Hepatocyte (in vitro differentiated cells): ENCODE data around the gene CENPA. TPM values are rescaled to one million over a fixed set of nuclear protein-coding genes. Genes with fewer than 3 reads are reported as not detected.

Experiments used
- DNase-seq: peaks from one replicate; pipeline ENCODE4 v3.0.0-alpha.2; 2016; ENCODE audit warnings: low spot score
- H2AFZ ChIP-seq: fragments of 200-600 bp; sonication (generic); 2 replicates; pipeline ENCODE4 v1.6.0; 2016; ENCODE audit warnings: antibody characterized with exemption, mild to moderate bottlenecking
- H3K27ac ChIP-seq: fragments of 200-600 bp; sonication (generic); 2 replicates; pipeline ENCODE4 v1.5.1; 2016; ENCODE audit warnings: mild to moderate bottlenecking
- H3K27me3 ChIP-seq: fragments of 200-600 bp; sonication (generic); 2 replicates; pipeline ENCODE4 v1.6.1; 2016
- H3K36me3 ChIP-seq: fragments of 200-600 bp; sonication (generic); replicated peaks from 2 replicates; pipeline ENCODE4 v1.5.1; 2016; ENCODE audit warnings: low read depth; ENCODE audit not compliant: insufficient read depth
- H3K4me1 ChIP-seq: fragments of 200-600 bp; sonication (generic); 2 replicates; pipeline ENCODE4 v1.5.1; 2016; ENCODE audit warnings: mild to moderate bottlenecking, moderate library complexity; ENCODE audit not compliant: insufficient read depth
- H3K4me2 ChIP-seq: fragments of 200-600 bp; sonication (generic); 2 replicates; pipeline ENCODE4 v1.6.0; 2016
- H3K4me3 ChIP-seq: fragments of 200-600 bp; sonication (generic); 2 replicates; pipeline ENCODE4 v1.5.1; 2016; ENCODE audit warnings: mild to moderate bottlenecking
- H3K79me2 ChIP-seq: fragments of 200-600 bp; sonication (generic); 2 replicates; pipeline ENCODE4 v1.6.0; 2017; ENCODE audit warnings: mild to moderate bottlenecking
- H3K9me2 ChIP-seq: fragments of 200-600 bp; sonication (generic); replicated peaks from 2 replicates; pipeline ENCODE4 v1.6.0; 2017; ENCODE audit warnings: mild to moderate bottlenecking; ENCODE audit not compliant: insufficient read depth
- H3K9me3 ChIP-seq: fragments of 200-600 bp; sonication (generic); 2 replicates; pipeline ENCODE4 v1.5.1; 2016; ENCODE audit warnings: low read depth, mild to moderate bottlenecking
- H4K20me1 ChIP-seq: fragments of 200-600 bp; sonication (generic); 2 replicates; pipeline ENCODE4 v1.6.0; 2016; ENCODE audit warnings: mild to moderate bottlenecking; ENCODE audit not compliant: insufficient read depth, poor library complexity, severe bottlenecking
- EZH2 ChIP-seq: fragments of 200-600 bp; sonication (generic); IDR thresholded peaks from 2 replicates; pipeline ENCODE4 v1.6.1; 2016; ENCODE audit warnings: antibody characterized with exemption, mild to moderate bottlenecking, borderline replicate concordance
- EZH2phosphoT487 ChIP-seq: fragments of 200-600 bp; sonication (generic); IDR thresholded peaks from one replicate; pipeline ENCODE4 v1.6.1; 2018; ENCODE audit warnings: antibody characterized with exemption, mild to moderate bottlenecking, low read depth, moderate library complexity; ENCODE audit not compliant: unreplicated experiment, severe bottlenecking
- WGBS: methylation state at CpG from one replicate; pipeline ENCODE4 v1.1.6; 2016; ENCODE audit warnings: low lambda C conversion rate; ENCODE audit errors: missing lambda C conversion rate; 5-methylcytosine and 5-hydroxymethylcytosine counted together
- polyA plus RNA-seq: library from polyadenylated mRNA; unstranded; fragments of >200 nt; fragmentation: Nextera tagmentation; extraction: Ambion mirVana; gene quantifications from 2 replicates; pipeline ENCODE4 v1.2.1, GENCODE V29; 2016
- total RNA-seq: library from RNA; depleted of rRNA; stranded (reverse); fragments of >200 nt; gene quantifications from 2 replicates; pipeline ENCODE4 v1.2.3, GENCODE V29; 2014
- TF ChIP-seq, protein P1 (sequence below): fragments of 200-600 bp; sonication (generic); IDR thresholded peaks from 2 replicates; pipeline ENCODE4 v1.5.1; 2016; ENCODE audit warnings: antibody characterized with exemption, mild to moderate bottlenecking; ENCODE audit not compliant: poor library complexity

The CENPA gene
- total and polyA plus RNA-seq, 2 experiments from 2014 or later, result 1.7 to 5.5 TPM

DNA sequence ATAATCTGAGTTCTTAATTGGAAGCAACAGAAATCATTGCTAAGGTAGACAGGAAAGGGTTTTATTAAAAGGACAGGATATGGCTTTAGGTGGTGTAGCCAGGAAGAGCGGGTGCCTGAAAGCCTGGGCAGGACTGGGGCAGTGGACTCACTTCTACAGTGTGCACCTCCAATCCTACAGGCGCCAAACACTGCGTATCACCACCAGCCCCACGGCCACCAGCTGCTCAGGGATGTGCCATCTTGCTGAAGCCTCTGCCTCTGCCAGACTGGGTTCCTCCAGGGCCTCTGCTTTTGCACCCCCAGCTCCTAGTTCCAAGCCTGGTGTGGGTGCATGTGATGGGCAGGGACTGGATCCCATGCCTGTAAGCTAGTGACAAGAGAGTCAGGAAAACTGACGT is 32.4 kb downstream of the CENPA start:
- 89% methylated on average over 5 of the region's 5 CpGs for WGBS
- Histone ChIP-seq H3K9me3 (no peaks in the 10 kb centered on the region), H3K79me2 (no peaks in the 10 kb centered on the region), H3K27me3 (no peaks in the 10 kb centered on the region), H3K4me2 (no peak overlapping the region), H4K20me1 (no peaks in the 10 kb centered on the region), H3K4me3 (no peak overlapping the region), H3K9me2 (no peaks in the 10 kb centered on the region), H3K4me1 (no peaks in the 10 kb centered on the region), H2AFZ (no peak overlapping the region), H3K27ac (no peak overlapping the region), H3K36me3 (no peaks in the 10 kb centered on the region)
- TF ChIP-seq EZH2phosphoT487, result no peak
- TF ChIP-seq, protein P1, sequence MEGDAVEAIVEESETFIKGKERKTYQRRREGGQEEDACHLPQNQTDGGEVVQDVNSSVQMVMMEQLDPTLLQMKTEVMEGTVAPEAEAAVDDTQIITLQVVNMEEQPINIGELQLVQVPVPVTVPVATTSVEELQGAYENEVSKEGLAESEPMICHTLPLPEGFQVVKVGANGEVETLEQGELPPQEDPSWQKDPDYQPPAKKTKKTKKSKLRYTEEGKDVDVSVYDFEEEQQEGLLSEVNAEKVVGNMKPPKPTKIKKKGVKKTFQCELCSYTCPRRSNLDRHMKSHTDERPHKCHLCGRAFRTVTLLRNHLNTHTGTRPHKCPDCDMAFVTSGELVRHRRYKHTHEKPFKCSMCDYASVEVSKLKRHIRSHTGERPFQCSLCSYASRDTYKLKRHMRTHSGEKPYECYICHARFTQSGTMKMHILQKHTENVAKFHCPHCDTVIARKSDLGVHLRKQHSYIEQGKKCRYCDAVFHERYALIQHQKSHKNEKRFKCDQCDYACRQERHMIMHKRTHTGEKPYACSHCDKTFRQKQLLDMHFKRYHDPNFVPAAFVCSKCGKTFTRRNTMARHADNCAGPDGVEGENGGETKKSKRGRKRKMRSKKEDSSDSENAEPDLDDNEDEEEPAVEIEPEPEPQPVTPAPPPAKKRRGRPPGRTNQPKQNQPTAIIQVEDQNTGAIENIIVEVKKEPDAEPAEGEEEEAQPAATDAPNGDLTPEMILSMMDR, result no peak
- no peak for TF ChIP-seq EZH2
- DNase-seq, result no peak

- Histone ChIP-seq H3K79me2 (no peaks in the 10 kb centered on the region), H3K4me1 (no peaks in the 10 kb centered on the region), H3K9me3 (no peaks in the 10 kb centered on the region), H3K27ac (no peak overlapping the region), H2AFZ (no peak overlapping the region), H3K27me3 (no peaks in the 10 kb centered on the region), H3K9me2 (no peaks in the 10 kb centered on the region), H3K4me3 (no peak overlapping the region), H4K20me1 (no peaks in the 10 kb centered on the region), H3K4me2 (no peak overlapping the region), H3K36me3 (no peaks in the 10 kb centered on the region)
- no peak for DNase-seq
- no peak for TF ChIP-seq EZH2phosphoT487
- no peak for TF ChIP-seq EZH2
- TF ChIP-seq, protein P1, result no peak
- 81% methylated on average over 6 of the region's 6 CpGs for WGBS
Observed at GRCh38 chr2:26818972-26819371, 33.1 kb downstream of the CENPA start.

DNA sequence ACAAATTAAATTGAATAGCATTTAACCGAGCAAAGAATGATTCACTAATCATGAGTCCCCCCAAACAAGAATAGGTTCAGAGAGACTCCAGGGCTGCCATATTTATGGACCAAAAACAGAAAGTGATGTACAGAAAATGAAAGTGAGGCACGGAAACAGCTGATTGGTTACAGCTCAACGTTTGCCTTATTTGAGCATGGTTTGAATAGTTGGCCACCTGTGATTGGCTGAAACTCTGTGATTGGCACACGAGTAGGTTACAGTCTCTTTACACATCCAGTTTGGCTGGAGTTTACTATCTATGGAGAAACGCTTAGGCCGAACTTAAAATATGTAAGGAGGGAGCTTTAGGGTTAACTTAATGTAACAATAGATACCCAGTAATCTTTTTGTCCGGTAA is 35.1 kb downstream of the CENPA start:
- Histone ChIP-seq H4K20me1 (no peaks in the 10 kb centered on the region), H3K79me2 (no peaks in the 10 kb centered on the region), H3K9me2 (no peaks in the 10 kb centered on the region), H3K36me3 (no peaks in the 10 kb centered on the region), H3K27me3 (no peaks in the 10 kb centered on the region), H2AFZ (no peak overlapping the region), H3K9me3 (no peaks in the 10 kb centered on the region), H3K27ac (no peak overlapping the region), H3K4me2 (no peak overlapping the region), H3K4me1 (no peaks in the 10 kb centered on the region), H3K4me3 (no peak overlapping the region)
- WGBS, result 84% methylated on average over 7 of the region's 7 CpGs
- DNase-seq, result no peak
- TF ChIP-seq EZH2, result no peak
- TF ChIP-seq EZH2phosphoT487, result no peak
- TF ChIP-seq, protein P1, result no peak

DNA sequence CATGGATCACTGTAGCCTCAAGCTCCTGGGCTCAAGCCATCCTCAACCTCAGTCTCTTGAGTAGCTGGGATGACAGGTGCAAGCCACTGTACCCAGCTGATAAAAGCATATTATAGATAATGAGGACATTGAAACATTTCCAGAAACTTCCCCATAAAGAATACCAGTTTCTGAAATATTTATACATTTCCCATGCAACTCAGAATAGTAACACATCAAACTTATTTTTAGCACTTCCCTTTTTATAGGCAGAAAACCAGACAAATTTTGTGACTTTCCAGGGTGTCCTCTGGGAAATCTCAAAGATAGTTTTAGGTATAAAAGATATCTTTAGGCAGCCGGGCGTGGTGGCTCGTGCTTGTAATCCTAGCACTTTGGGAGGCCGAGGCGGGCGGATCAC is 37.0 kb downstream of the CENPA start:
- Histone ChIP-seq H3K79me2 (no peaks in the 10 kb centered on the region), H3K27ac (no peak overlapping the region), H3K9me2 (no peaks in the 10 kb centered on the region), H4K20me1 (no peaks in the 10 kb centered on the region), H3K36me3 (no peaks in the 10 kb centered on the region), H3K27me3 (no peaks in the 10 kb centered on the region), H3K4me1 (no peaks in the 10 kb centered on the region), H3K4me2 (no peak overlapping the region), H3K9me3 (no peaks in the 10 kb centered on the region), H2AFZ (no peak overlapping the region), H3K4me3 (no peak overlapping the region)
- DNase-seq, result no peak
- 95% methylated on average over 6 of the region's 6 CpGs for WGBS
- no peak for TF ChIP-seq EZH2
- TF ChIP-seq EZH2phosphoT487, result no peak
